Activated naive CD4-positive, alpha-beta T cell treated with anti-CD3 and anti-CD28 coated beads, Interleukin-2, amount 10 ng/mL, durations not matched to agents 7 days and 5 days (primary cell): ENCODE results near the gene GDF11.

ENCODE experiments used
- CTCF ChIA-PET: fragments of 350-600 bp; sonication (Branson Sonifier 250); formaldehyde crosslinking; loops from one replicate; lab custom pipeline; 2021; ENCODE audit warnings: antibody characterized with exemption; lab: Charles Lee
- DNase-seq: peaks from one replicate; pipeline ENCODE4 v3.0.0-alpha.2; 2020
- H3K27ac Mint-ChIP-seq: one replicate; pipeline ENCODE4 v1.8.0; 2021; ENCODE audit warnings: mild to moderate bottlenecking, moderate library complexity, mixed read lengths
- H3K27me3 Mint-ChIP-seq: one replicate; pipeline ENCODE4 v1.8.0; 2021; ENCODE audit warnings: mild to moderate bottlenecking, mixed read lengths
- H3K36me3 Mint-ChIP-seq: one replicate; pipeline ENCODE4 v1.8.0; 2021; ENCODE audit warnings: mixed read lengths
- H3K4me1 Mint-ChIP-seq: one replicate; pipeline ENCODE4 v1.8.0; 2021; ENCODE audit warnings: mixed read lengths
- H3K4me3 Mint-ChIP-seq: one replicate; pipeline ENCODE4 v1.8.0; 2021; ENCODE audit warnings: mild to moderate bottlenecking, moderate library complexity, mixed read lengths
- H3K9me3 Mint-ChIP-seq: one replicate; pipeline ENCODE4 v1.8.0; 2021; ENCODE audit warnings: mixed read lengths

The GDF11 gene

DNA sequence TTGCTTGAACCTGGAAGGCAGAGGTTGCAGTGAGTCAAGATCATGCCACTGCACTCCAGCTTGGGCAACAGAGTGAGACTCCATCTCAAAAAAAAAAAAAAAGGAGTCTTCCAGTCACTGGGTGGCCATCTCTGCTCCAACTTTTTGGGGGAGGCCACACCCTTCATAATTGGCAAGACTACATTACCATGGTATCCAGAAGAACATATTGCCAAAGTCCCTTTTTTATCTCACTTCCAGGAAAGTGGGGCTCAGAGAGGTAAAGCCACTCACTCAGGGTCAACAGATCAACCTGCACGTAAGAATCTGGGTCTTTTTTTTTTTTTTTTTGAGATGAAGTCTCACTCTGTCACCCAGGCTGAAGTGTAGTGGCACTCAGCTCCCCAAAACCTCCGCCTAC, 9.1 kb upstream of the GDF11 start:
- H3K36me3 Mint-ChIP-seq = no peaks in the 10 kb centered on the region
- peaks cover 40% of the 10 kb centered on the region for H3K4me1 Mint-ChIP-seq
- no peak overlapping the region for H3K4me3 Mint-ChIP-seq
- H3K27ac Mint-ChIP-seq = no peak overlapping the region
- no peak for DNase-seq
- CTCF ChIA-PET = interaction anchor here (0.6 to 8.6 kb wide), 3 partner anchors 13 to 452 kb away, joined by 3 to 166 read pairs (median 3); partner anchors contain the start of genes BLOC1S1 and RDH5
- H3K27me3 Mint-ChIP-seq = no peaks in the 10 kb centered on the region
- H3K9me3 Mint-ChIP-seq = no peaks in the 10 kb centered on the region

DNA sequence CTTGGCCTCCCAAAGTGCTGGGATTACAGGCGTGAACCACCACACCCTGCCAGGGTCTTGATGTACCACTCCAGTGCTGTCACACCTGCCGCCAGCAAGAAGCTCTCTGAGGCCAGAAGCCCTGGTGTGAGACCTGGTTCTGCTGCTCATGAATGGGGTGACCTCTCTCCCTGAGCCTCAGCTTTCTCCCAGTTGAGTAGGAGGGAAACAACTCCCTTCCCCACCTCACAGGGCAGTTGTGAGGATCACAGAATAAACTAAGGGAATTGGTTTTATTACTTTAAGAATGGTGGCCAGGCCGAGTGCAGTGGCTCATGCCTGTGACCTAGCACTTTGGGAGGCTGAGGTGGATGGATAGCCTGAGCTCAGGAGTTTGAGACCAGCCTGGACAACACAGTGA, 8.3 kb upstream of the GDF11 start:
- Mint-ChIP-seq H3K9me3 (no peaks in the 10 kb centered on the region), H3K36me3 (no peaks in the 10 kb centered on the region), H3K27ac (no peak overlapping the region), H3K4me3 (no peak overlapping the region), H3K27me3 (peaks cover 1% of the 10 kb centered on the region), H3K4me1 (peaks cover 38% of the 10 kb centered on the region)
- no peak for DNase-seq
- CTCF ChIA-PET = interaction anchor here (0.9 to 8.6 kb wide), 2 partner anchors 14 to 78 kb away, joined by 3 to 166 read pairs; partner anchors contain the start of genes BLOC1S1 and RDH5

DNA sequence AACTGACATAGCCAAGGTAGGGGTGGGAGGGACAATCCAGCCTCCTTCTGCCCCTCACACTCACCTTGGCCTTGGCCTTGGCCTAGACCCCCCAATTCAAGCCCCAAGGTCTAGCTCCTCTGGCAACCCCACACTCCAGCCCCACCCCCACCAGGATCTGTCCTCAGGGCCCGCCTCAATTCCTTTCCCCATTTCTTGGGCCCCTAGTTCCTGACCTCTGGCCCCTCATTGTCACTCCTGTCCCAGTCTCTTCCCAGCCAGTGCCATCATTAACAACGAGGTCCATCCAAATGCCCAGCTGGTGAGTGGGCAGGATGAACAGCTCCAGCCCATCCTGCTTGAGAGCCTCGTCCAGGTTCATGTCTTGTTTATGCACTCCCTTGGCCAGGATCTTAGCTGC, 6.8 kb upstream of the GDF11 start:
- H3K9me3 Mint-ChIP-seq = no peaks in the 10 kb centered on the region

DNA sequence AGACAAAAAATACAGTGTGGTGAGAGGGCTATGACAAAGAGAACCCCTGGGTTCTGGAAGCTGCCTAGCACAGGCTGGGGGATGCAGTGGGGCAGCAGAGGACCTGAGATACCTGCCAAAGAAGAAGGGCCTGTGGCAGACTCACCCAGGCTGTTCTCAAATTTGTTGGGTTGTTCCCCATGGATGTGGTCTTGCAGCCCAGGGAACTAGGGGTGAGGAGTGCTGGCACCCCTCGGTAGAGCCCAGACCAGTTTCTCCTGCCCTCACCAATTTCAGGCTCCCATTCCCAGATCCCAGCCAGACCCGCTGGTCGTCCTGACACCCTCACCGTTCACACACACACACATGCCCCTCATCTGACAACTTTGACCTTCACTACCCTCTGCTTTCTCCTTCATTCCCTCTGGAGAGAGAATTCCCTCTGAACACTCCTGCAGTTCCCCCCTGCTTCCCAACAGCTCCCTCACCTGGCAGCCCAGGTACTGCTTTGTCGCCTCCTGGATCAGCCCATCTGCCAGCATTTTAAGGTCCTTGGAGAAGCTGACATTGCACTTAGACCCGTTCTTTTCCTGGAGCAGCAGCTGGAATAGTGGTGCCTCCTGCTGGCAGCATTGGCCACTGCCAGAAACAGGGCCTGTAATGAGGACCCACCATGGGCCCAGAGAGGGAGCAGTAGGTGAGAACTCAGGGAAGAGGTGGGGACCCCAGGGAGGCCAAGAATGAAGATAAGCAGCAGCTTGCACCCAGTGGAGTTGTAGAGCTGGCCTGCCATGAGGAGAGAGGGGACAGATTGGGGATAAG, 5.9 kb upstream of the GDF11 start:
- peak; percentile 78 for DNase-seq
- H3K4me1 Mint-ChIP-seq = peaks cover 34% of the 10 kb centered on the region
- CTCF ChIA-PET = interaction anchor here (0.6 to 8.6 kb wide), 17 partner anchors 7 to 304 kb away, joined by 3 to 166 read pairs (median 7); partner anchors contain the start of genes BLOC1S1, CD63 and RDH5
- peak overlapping the region; percentile 67 for H3K27ac Mint-ChIP-seq
- H3K27me3 Mint-ChIP-seq = peaks cover 22% of the 10 kb centered on the region
- H3K36me3 Mint-ChIP-seq = no peaks in the 10 kb centered on the region
- H3K9me3 Mint-ChIP-seq = no peaks in the 10 kb centered on the region
- H3K4me3 Mint-ChIP-seq = peak overlapping the region; percentile 73

More for the DNA sequence above, 6.8 kb upstream of the GDF11 start:
- no peak overlapping the region for H3K4me3 Mint-ChIP-seq
- H3K27me3 Mint-ChIP-seq = peaks cover 14% of the 10 kb centered on the region
- H3K27ac Mint-ChIP-seq = peak overlapping the region; percentile 58
- H3K36me3 Mint-ChIP-seq = no peaks in the 10 kb centered on the region
- CTCF ChIA-PET = interaction anchor here (2.1 to 8.6 kb wide), 3 partner anchors 12 to 90 kb away, joined by 7 to 166 read pairs (median 18); partner anchors contain the start of genes BLOC1S1 and RDH5
- DNase-seq = no peak
- peaks cover 30% of the 10 kb centered on the region for H3K4me1 Mint-ChIP-seq

DNA sequence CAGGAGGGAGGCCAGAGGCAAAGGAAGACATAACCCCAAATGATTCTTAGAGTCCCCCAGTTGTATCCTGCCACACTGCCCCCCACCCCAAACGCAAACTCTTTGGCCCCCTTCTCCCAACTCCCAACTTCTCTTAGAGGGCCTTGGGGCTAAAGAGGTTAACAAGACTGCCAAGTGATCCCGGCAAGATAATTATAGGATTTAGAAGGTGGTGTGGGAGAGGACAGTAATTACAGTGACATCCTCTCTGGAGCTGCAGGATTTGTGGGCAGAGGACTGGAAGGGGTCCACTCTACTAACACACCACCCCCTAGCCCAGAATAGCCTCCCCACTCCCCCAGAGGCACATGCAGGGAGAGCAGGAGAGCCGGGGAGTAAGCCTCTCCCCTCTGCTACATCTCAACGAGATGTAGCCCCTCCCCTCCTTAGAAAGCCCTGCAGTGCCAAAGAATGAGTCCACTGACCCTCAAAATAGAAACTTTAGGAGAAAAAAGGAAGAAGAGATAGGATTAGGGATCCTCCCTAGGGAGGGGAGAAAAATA, 5.3 kb upstream of the GDF11 start:
- no peak for DNase-seq
- Mint-ChIP-seq H3K9me3 (no peaks in the 10 kb centered on the region), H3K4me3 (peak overlapping the region; percentile 73), H3K4me1 (peaks cover 38% of the 10 kb centered on the region), H3K27ac (peak overlapping the region; percentile 67), H3K27me3 (peaks cover 28% of the 10 kb centered on the region), H3K36me3 (no peaks in the 10 kb centered on the region)
- CTCF ChIA-PET = interaction anchor here (0.6 to 8.6 kb wide), 39 partner anchors 8 to 468 kb away, joined by 3 to 166 read pairs (median 6); partner anchors contain the start of genes BLOC1S1, CD63, ESYT1 and ORMDL2

DNA sequence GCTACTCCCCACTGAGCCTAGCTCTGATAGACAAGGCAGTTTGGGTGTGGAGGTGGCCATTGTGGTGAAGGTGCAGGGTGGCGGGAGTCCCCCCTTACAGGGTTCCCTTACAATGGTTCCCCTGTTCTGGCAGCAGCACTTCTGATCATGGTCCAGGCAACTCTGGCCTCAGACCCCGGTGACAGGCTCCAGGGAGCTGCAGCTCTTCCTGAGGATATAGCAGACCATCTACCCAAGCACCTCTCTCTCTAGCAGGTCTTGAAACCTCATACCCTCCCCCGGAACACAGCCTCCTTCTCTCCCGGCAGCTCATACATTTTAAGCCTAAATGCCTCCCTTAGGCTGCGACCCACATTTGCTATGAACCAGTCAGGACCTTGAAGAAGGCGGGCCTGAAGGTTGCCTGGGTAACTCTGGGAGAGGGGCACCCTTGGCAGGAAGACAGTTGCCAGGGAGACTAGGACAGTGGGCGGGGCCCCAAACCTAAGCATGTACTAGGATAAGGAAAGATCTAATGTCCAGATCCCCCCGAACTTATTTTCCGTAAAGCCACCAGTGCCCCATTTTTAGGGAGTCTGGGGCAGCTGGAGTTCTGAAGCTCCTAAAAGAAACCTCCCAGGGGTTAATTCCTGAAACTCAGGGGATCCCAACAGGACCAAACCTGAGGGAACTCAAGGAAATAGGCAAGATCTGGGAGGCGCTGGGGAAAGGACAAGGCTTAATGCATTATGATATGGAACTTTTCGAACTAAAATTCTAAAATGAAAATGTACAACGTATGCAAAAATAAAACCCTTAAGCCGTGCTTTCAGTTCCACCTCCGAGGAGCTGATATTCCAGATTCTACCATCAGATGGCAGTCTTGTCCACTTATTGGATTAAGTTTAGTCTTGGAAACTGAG, 4.5 kb upstream of the GDF11 start:
- Mint-ChIP-seq H3K4me1 (peaks cover 41% of the 10 kb centered on the region), H3K36me3 (no peaks in the 10 kb centered on the region), H3K27me3 (peaks cover 32% of the 10 kb centered on the region), H3K4me3 (peak overlapping the region; percentile 73), H3K27ac (peak overlapping the region; percentile 78), H3K9me3 (no peaks in the 10 kb centered on the region)
- peak; percentile 90 for DNase-seq
- CTCF ChIA-PET = interaction anchor here (0.6 to 8.6 kb wide), 52 partner anchors 9 to 726 kb away, joined by 3 to 166 read pairs (median 5); partner anchors contain the start of genes BLOC1S1, CD63, ESYT1 and ORMDL2

DNA sequence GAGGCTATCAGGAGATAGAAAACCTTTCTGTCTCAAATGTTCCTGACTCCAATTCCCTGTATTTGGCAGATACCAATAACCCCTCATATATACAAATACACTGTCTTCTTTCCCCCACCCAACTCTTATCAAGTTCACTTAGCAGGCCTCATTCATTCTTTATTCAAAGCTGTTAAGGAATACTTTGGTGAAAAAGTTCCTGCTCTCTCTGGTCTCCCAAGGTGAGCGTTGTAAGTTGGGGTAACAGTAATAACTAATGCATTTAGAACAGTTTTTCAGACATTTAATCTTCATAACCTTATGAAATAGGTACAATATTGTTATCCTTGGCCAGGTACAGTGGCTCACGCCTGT, 3.9 kb upstream of the GDF11 start:
- no peaks in the 10 kb centered on the region for H3K36me3 Mint-ChIP-seq
- CTCF ChIA-PET = interaction anchor here (0.6 to 8.6 kb wide), 43 partner anchors 9 to 725 kb away, joined by 3 to 166 read pairs (median 5); partner anchors contain the start of genes BLOC1S1, CD63, ORMDL2 and PA2G4
- H3K9me3 Mint-ChIP-seq = no peaks in the 10 kb centered on the region
- H3K27me3 Mint-ChIP-seq = peaks cover 39% of the 10 kb centered on the region
- no peak for DNase-seq
- H3K27ac Mint-ChIP-seq = no peak overlapping the region
- peak overlapping the region; percentile 73 for H3K4me3 Mint-ChIP-seq
- peaks cover 47% of the 10 kb centered on the region for H3K4me1 Mint-ChIP-seq

DNA sequence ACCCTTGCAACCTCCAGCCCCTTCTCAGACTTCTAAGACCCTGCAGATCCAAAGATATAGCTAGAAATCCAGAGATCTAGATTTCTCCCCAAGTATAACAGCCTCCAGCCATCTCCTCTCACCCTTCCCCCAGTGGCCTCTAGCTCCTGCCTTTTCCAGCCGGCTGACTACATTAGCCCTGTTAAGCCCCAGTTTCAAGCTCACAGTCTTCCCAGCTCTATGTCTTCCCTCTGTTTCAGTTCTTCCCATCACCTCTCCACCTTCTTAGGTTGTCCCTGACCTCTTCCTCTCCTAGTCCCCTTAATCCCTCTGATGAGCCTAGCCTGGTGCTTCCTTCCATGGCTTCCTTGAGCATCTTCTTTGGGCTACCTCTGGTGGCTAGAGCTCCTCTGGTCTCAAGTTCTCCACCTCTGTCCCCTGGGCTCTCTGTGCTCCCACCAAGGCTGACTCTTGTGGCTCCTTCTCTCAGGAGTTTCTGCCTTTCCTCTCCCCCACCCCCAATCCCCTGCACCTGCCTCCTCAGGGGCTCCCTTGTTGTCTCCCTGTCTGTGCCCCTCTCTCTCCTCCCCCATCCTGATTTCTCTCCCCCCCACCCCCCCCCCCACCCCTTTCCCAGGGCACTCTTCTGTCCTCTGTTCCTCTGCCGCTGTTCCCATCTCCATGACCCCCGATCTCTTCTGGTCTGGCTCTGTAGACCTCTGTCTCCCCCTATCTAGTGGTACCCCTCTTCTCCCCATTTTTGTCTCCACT, 816 bp upstream of the GDF11 start:
- Mint-ChIP-seq H3K4me1 (peaks cover 62% of the 10 kb centered on the region), H3K4me3 (peak overlapping the region; percentile 81)
- CTCF ChIA-PET = interaction anchor here (0.8 to 1.4 kb wide), 4 partner anchors 11 to 198 kb away, joined by 3 to 8 read pairs (median 4); no protein-coding TSS in a partner anchor

DNA sequence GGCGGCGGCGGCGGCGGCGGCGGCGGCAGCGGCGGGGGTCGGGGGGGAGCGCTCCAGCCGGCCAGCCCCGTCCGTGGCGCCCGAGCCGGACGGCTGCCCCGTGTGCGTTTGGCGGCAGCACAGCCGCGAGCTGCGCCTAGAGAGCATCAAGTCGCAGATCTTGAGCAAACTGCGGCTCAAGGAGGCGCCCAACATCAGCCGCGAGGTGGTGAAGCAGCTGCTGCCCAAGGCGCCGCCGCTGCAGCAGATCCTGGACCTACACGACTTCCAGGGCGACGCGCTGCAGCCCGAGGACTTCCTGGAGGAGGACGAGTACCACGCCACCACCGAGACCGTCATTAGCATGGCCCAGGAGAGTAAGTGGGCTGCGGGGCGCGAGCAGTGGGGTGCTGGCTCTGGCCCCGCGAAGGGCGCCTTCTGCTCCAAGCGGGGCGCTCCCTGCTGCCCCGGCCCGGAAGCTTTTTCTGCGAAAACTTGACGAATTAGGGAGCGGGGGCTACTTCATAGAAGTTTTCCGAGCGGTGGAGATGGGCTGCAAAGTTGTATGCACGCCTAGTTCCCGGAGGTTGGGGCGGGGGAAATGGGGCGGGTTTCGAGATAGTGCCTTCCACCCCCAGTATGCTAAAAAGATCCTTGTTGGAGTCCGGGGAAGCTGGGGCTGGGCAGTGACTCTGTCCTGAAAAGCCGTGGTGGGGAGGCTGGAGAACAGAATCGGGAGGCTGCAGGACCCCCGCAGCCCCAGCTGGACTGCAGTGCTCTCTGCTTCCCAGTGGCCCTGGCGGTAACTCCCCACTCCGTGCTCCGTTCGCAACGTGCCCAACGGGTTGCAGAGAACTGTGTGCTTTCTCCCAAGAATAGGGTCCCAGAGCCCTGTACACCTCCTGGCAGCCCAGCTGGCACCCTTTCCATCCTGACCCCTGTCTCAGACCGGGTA, 751 bp downstream of the GDF11 start:
- peaks cover 49% of the 10 kb centered on the region for H3K4me1 Mint-ChIP-seq
- H3K27me3 Mint-ChIP-seq = peaks cover 48% of the 10 kb centered on the region
- H3K27ac Mint-ChIP-seq = peak overlapping the region; percentile 78
- DNase-seq = peak; percentile 67
- H3K9me3 Mint-ChIP-seq = no peaks in the 10 kb centered on the region
- peak overlapping the region; percentile 91 for H3K4me3 Mint-ChIP-seq
- H3K36me3 Mint-ChIP-seq = peaks cover 4% of the 10 kb centered on the region
- CTCF ChIA-PET = interaction anchor here (1.0 to 2.6 kb wide), 7 partner anchors 11 to 230 kb away, joined by 3 to 12 read pairs (median 4); partner anchors contain the start of genes BLOC1S1, RAB5B and RDH5

More for the DNA sequence above, 816 bp upstream of the GDF11 start:
- H3K9me3 Mint-ChIP-seq = no peaks in the 10 kb centered on the region
- H3K27ac Mint-ChIP-seq = no peak overlapping the region
- DNase-seq = no peak
- peaks cover 3% of the 10 kb centered on the region for H3K36me3 Mint-ChIP-seq
- H3K27me3 Mint-ChIP-seq = peaks cover 48% of the 10 kb centered on the region

DNA sequence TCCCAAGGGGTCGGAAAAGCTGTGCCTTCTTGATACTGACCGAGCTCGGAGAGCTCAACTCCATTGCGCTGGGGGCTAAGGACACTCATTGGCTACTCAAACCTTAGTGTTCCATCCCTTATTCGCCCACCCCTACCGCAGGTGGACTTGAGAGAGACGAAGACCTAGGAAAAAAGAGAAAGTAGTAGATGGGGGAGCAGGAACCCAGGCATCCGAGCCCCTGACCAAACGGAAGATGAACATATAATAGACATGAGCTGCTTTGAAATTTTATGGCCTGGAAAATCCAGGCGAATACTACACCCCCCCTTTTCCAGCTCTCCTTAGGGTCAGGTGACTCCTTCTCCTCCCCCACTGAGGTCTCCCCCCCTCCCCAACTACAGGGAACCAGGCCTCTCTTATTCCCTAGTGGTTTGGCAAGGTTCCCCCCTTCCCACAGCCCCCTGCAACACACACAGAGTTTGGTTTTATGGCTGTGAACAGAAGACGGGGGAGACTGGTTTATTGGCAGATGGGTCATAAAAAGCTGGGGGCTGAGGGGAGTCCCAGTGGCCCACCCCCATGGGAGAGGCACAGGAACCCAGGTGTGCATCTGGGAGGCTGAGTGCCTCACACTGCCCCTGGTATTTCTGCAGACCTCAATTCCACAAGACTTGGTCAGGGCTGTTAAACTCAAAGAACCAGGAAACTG, 1.6 kb downstream of the GDF11 start:
- Mint-ChIP-seq H3K36me3 (peaks cover 8% of the 10 kb centered on the region), H3K9me3 (no peaks in the 10 kb centered on the region), H3K27me3 (peaks cover 48% of the 10 kb centered on the region), H3K4me1 (peaks cover 46% of the 10 kb centered on the region), H3K27ac (no peak overlapping the region), H3K4me3 (peak overlapping the region; percentile 91)
- DNase-seq = no peak
- CTCF ChIA-PET = interaction anchor here (1.0 to 2.6 kb wide), 7 partner anchors 10 to 229 kb away, joined by 3 to 12 read pairs (median 4); partner anchors contain the start of genes BLOC1S1, RAB5B and RDH5

DNA sequence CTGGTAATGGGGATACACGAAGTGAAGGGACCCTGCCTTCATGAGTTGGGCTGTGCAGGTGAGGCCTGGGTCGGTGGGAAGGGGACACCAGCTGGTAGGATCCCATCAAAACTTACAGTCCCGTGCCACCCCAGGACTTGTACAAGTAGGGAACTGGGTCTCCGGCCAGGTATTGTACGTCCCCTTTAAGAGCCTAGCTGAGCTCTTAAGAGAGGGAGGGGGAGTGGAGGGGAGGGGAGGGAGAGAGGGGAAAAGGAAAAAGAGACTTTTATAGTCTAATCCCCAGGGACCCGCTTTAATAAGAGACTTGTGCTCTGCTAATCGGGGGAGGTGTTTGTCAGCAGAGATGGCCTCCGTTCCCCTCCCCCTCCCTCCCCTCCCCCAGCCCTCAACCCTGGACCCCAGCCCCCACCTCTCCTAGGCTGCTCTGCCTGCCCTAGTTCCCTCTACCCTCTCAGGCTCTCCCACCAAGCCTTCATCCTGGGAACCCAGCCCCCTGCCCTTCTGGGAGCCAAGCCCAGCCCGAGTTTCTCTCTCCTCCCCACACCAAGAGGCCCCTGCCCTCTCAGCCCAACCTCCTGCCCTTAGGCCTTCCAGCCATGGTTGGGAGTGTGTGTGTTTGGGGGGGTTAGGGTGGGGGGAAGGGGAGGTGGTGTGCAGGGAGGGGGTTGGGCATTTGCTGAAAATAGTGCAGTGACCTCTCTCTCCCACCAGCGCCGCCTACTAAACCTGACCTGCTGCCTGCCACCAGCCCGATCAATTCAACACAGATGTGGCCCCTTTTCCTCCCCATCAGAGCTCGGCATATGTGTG, 2.6 kb downstream of the GDF11 start:
- H3K27me3 Mint-ChIP-seq = peaks cover 37% of the 10 kb centered on the region
- no peaks in the 10 kb centered on the region for H3K9me3 Mint-ChIP-seq
- no peak overlapping the region for H3K27ac Mint-ChIP-seq
- peaks cover 44% of the 10 kb centered on the region for H3K4me1 Mint-ChIP-seq
- no peak for DNase-seq
- CTCF ChIA-PET = interaction anchor here (2.6 to 3.4 kb wide), 4 partner anchors 8 to 194 kb away, joined by 8 to 18 read pairs (median 11); no protein-coding TSS in a partner anchor
- H3K36me3 Mint-ChIP-seq = peaks cover 12% of the 10 kb centered on the region
- H3K4me3 Mint-ChIP-seq = peak overlapping the region; percentile 91
